Peyer's patch (tissue), 4 donors: Measurements from ENCODE around the gene DNASE1L2. TPM values are rescaled to one million over a fixed set of nuclear protein-coding genes. Genes with fewer than 3 reads are reported as not detected.

ENCODE experiments used
- DNase-seq, 3 donors: peaks; one replicate each; pipeline ENCODE4 v3.0.0-alpha.2; 2017 to 2019
- H3K27ac ChIP-seq, 4 donors: fragments of 200-600 bp; sonication (generic); one replicate each; pipeline ENCODE4 v1.5.1; 2016 to 2019
- H3K27me3 ChIP-seq, 2 donors: fragments of 200-600 bp; sonication (generic); one replicate each; pipeline ENCODE4 v1.5.1; 2019
- H3K36me3 ChIP-seq, 3 donors: fragments of 200-600 bp; sonication (generic); one replicate each; pipeline ENCODE4 v1.5.1; 2016 to 2019
- H3K4me1 ChIP-seq, 4 donors: fragments of 200-600 bp; sonication (generic); one replicate each; pipeline ENCODE4 v1.5.1; 2016 to 2019
- H3K4me3 ChIP-seq, 4 donors: fragments of 200-600 bp; sonication (generic); 1 replicate in 3 of 4; 2 replicates in 1 of 4; pipeline ENCODE4 v1.5.1; 2016 to 2019; ENCODE audit warnings: mild to moderate bottlenecking in 1 of 4
- H3K9me3 ChIP-seq, 4 donors: fragments of 200-600 bp; sonication (generic); one replicate each; pipeline ENCODE4 v1.5.1; 2016 to 2019; ENCODE audit warnings: mild to moderate bottlenecking in 1 of 4
- POLR2A ChIP-seq, 2 donors: fragments of 450-650 bp; IDR thresholded peaks; one replicate each; pipeline ENCODE4 v1.5.1; 2017; ENCODE audit warnings: antibody characterized with exemption in 2 of 2, mild to moderate bottlenecking in 2 of 2, moderate library complexity in 2 of 2
- total RNA-seq, 4 donors: library from RNA; depleted of rRNA; stranded (reverse); fragments of >200 nt; gene quantifications; one replicate each; pipeline ENCODE4 v1.1.0, GENCODE V29; 2016
- TF ChIP-seq, protein P1 (sequence below), 6 experiments: fragments of 450-650 bp in 4 of 6; fragments of 200-600 bp in 2 of 6; sonication (generic) in 1 of 6; IDR thresholded peaks; one replicate each; pipeline ENCODE4 v1.5.1; 2017 to 2019; ENCODE audit warnings: antibody characterized with exemption in 6 of 6, mild to moderate bottlenecking in 3 of 6, moderate library complexity in 1 of 6

The DNASE1L2 gene
- total RNA-seq, 4 donors from 2014 or later = 2.0 to 2.8 (median 2.5) TPM; not detected in 1

DNA sequence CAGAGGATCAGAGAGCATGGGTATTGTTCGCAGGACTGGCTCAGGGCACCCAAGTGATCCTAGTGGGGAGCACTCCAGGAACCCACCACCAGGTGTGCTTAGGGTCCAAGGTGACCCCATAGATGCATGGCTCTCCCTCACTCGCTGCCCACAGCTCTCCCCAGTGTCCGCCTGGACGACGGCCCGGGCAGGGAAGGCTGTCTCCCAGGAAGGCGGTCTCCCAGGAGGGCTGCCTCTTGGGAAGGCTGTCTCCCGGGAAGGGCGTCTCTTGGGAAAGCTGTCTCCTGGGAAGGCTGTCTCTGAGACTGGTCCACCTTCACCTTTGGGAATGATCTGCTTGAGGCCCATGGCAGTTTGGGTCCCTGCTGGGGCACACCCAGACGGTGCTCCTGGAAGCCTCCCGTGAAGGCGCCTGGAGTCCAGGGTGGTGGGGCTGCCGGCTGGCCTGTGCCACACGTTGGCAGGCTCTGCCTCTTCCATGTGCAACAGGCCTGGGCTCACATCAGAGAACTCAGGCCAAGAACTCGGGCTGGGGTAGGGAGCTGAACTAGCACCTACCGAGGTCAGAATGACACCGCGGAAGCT is 10.1 kb downstream of the DNASE1L2 start:
- Histone ChIP-seq H3K27me3 (no peaks in the 10 kb centered on the region), H3K36me3 (peaks cover 0 to 75% (median 0%) of the 10 kb centered on the region in 3 donors)
- DNase-seq = no peak

DNA sequence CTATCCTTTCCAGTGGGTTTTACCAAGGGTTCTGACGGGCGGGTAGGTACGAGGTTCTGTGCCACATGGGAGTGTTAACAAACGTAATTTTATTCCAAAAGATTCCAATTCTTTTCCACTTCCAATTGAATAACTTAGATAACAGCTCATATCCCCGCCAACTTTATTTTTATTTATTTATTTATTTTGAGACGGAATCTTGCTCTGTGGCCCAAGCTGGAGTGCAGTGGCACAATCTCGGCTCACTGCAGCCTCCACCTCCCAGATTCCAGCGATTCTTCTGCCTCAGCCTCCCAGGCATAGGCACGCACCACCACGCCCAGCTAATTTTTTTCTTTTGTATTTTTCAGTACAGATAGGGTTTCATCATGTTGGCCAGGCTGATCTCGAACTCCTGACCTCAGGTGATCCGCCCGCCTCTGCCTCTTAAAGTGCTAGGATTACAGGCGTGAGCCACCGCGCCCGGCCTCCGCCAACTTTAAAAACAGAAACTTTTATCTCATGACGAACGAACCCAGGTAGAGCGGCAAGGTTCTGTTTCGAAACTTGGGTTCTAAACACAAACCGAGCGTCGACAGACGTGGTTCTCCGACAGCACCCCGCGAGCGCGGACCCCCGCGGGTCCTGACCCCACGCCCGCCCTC is 14.5 kb downstream of the DNASE1L2 start:
- TF ChIP-seq, protein P1, sequence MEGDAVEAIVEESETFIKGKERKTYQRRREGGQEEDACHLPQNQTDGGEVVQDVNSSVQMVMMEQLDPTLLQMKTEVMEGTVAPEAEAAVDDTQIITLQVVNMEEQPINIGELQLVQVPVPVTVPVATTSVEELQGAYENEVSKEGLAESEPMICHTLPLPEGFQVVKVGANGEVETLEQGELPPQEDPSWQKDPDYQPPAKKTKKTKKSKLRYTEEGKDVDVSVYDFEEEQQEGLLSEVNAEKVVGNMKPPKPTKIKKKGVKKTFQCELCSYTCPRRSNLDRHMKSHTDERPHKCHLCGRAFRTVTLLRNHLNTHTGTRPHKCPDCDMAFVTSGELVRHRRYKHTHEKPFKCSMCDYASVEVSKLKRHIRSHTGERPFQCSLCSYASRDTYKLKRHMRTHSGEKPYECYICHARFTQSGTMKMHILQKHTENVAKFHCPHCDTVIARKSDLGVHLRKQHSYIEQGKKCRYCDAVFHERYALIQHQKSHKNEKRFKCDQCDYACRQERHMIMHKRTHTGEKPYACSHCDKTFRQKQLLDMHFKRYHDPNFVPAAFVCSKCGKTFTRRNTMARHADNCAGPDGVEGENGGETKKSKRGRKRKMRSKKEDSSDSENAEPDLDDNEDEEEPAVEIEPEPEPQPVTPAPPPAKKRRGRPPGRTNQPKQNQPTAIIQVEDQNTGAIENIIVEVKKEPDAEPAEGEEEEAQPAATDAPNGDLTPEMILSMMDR (IDR thresholded peaks at IDR 0.05) = no peak
- TF ChIP-seq POLR2A (IDR thresholded peaks at IDR 0.05) = no peak
- peak; percentile 35 to 76 (median 71) for DNase-seq
- Histone ChIP-seq H3K9me3 (no peaks in the 10 kb centered on the region), H3K27me3 (no peaks in the 10 kb centered on the region), H3K4me1 (peaks cover 0 to 17% (median 11%) of the 10 kb centered on the region in 4 donors), H3K27ac (peak overlapping the region; percentile 88 to 98 (median 91)), H3K4me3 (peak overlapping the region; percentile 60 to 91 (median 78)), H3K36me3 (peaks cover 0 to 62% (median 0%) of the 10 kb centered on the region in 3 donors)

More for the DNA sequence above, 10.1 kb downstream of the DNASE1L2 start:
- Histone ChIP-seq H3K4me3 (no peak overlapping the region), H3K27ac (no peak overlapping the region), H3K9me3 (no peaks in the 10 kb centered on the region), H3K4me1 (peaks cover 0 to 10% (median 5%) of the 10 kb centered on the region in 4 donors)
- TF ChIP-seq POLR2A (IDR thresholded peaks at IDR 0.05) = no peak
- TF ChIP-seq, protein P1 (IDR thresholded peaks at IDR 0.05) = no peak

DNA sequence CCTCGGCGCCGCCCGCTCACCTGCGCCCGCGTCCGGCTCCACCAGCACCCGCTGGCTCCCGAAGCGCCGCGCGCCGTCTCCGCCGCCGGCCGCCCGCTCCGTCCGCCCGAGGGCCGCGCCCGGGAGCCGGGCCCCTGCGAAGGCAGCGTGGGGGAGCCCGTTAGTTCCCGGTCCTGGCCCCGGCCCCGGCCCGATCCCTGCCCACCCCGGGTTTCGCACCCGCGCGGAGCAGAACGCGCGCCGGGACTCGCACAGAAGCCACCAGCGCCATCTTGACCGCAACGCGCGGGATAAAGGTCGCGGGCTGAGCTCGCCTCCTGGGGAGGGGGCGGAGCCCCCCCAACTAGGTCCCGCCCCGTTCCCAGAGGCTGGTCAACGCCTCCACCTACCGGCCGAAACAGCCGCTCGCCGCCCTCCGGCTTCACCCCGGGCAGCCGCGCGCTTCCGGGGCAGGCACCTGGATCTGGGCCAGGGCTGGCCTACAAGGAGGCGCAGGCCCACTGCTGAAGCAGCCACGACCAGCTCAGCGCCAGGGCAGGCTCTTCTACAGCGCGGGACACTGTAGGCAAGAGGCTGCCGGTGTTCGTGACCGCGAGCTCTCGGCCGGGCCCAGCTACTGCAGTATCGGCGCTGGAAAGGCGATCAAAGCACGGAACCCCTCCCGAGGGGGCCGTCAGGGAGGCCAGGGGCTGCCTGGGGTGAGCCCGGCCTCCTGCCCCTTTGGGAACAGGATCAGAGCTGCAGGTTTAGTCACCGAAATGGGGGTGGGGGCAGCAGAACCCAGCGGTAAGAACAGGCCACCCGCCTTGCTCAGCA is 15.3 kb downstream of the DNASE1L2 start, which contains the start of gene ECI1:
Gene ECI1 (minus strand): TSS at position 292 of the 816 bp plus-strand sequence. CDS start 21 bp downstream, at position 271.
- peak; percentile 89 to 91 for TF ChIP-seq POLR2A (IDR thresholded peaks at IDR 0.05)
- TF ChIP-seq, protein P1 (IDR thresholded peaks at IDR 0.05) = peak; percentile 69 to 93 (median 82)
- H3K4me3 ChIP-seq = peak within 1 kb of the TSS; percentile 60 to 91 (median 78)
- H3K9me3 ChIP-seq = no peaks in the 10 kb centered on the region
- H3K4me1 ChIP-seq = peaks cover 0 to 17% (median 11%) of the 10 kb centered on the region in 4 donors
- peaks cover 0 to 62% (median 0%) of the 10 kb centered on the region in 3 donors for H3K36me3 ChIP-seq
- peak; percentile 92 to 98 (median 98) for DNase-seq
- H3K27ac ChIP-seq = peak within 1 kb of the TSS; percentile 88 to 98 (median 91)
- no peaks in the 10 kb centered on the region for H3K27me3 ChIP-seq

DNA sequence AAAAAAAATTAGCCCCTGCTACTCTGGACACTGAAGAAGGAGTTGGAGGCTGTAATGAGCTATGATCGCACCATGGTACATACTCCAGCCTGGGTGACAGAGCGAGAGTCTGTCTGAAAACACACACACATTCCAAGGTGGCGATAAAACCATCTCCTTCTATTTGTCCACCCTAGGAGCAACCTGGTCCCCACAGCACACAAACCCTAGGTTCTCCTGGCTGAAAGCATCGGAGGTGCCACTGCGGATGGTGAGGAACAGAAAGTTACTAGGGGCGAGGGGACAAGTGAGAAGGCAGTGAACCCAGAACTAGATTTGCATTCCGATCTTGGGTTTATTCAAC is 16.5 kb downstream of the DNASE1L2 start:
- Histone ChIP-seq H3K36me3 (peaks cover 0 to 62% (median 0%) of the 10 kb centered on the region in 3 donors), H3K9me3 (no peaks in the 10 kb centered on the region), H3K27me3 (no peaks in the 10 kb centered on the region), H3K4me1 (peaks cover 0 to 17% (median 11%) of the 10 kb centered on the region in 4 donors), H3K27ac (peak overlapping the region in 3 of 4 donors; percentile 88 to 92 (median 90)), H3K4me3 (no peak overlapping the region)
- peak in 1 of 3 donors; percentile 22 for DNase-seq
- TF ChIP-seq, protein P1 (IDR thresholded peaks at IDR 0.05) = no peak
- TF ChIP-seq POLR2A (IDR thresholded peaks at IDR 0.05) = no peak

DNA sequence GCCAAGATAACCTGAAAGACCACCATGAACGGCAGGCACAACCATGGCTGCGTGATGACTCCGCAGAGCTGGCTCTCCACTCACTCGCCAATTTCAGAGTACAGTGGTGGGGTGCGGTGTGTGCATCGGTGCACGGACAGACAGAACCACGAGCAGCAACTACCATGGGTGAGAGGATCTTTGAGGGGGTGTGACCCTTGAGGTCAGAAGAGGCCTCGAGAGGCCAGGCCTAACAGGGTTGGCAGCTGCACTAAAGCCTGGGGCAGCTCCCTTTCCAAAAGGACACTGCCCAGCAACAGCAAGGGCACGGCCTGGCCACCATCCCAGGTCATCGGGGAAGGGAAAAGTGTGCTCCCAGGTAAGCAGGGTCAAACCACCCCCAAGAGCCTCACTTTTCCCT is 17.0 kb downstream of the DNASE1L2 start:
- TF ChIP-seq POLR2A (IDR thresholded peaks at IDR 0.05) = no peak
- TF ChIP-seq, protein P1 (IDR thresholded peaks at IDR 0.05) = no peak
- peak in 1 of 3 donors; percentile 49 for DNase-seq
- no peaks in the 10 kb centered on the region for H3K27me3 ChIP-seq
- peak overlapping the region in 1 of 4 donors; percentile 90 for H3K27ac ChIP-seq
- no peaks in the 10 kb centered on the region for H3K9me3 ChIP-seq
- H3K36me3 ChIP-seq = peaks cover 0 to 67% (median 0%) of the 10 kb centered on the region in 3 donors
- H3K4me1 ChIP-seq = peaks cover 0 to 17% (median 11%) of the 10 kb centered on the region in 4 donors
- H3K4me3 ChIP-seq = no peak overlapping the region
